Small intestine (tissue), 7 donors: ENCODE measurements around the gene OTOS. TPM values are rescaled to one million over a fixed set of nuclear protein-coding genes. Genes with fewer than 3 reads are reported as not detected.

Source experiments
- DNase-seq, 2 donors: peaks; one replicate each; pipeline versions ENCODE4 v3.0.0 to v3.0.0-alpha.2; 2013
- FAIRE-seq: peaks from 2 replicates; lab custom pipeline; 2012; peaks lifted over from hg19 to GRCh38; lab: Jason Lieb, UNC
- H3K27ac ChIP-seq, 3 donors: one replicate each; pipeline ENCODE4 v1.5.1; 2013; ENCODE audit warnings: low read length in 2 of 3, mild to moderate bottlenecking in 2 of 3, control low read depth in 1 of 3, inconsistent platforms in 1 of 3, low read depth in 1 of 3, moderate library complexity in 1 of 3
- H3K27me3 ChIP-seq, 3 donors: one replicate each; pipeline ENCODE4 v1.6.1; 2013; ENCODE audit warnings: low read length in 3 of 3, inconsistent platforms in 1 of 3; ENCODE audit not compliant: control insufficient read depth in 3 of 3, insufficient read depth in 3 of 3
- H3K36me3 ChIP-seq, 3 donors: one replicate each; pipeline ENCODE4 v1.6.1; 2013; ENCODE audit warnings: low read length in 3 of 3, inconsistent platforms in 1 of 3, low read depth in 1 of 3, mild to moderate bottlenecking in 1 of 3, moderate library complexity in 1 of 3; ENCODE audit not compliant: control insufficient read depth in 3 of 3, insufficient read depth in 2 of 3
- H3K4me1 ChIP-seq, 3 donors: one replicate each; pipeline ENCODE4 v1.6.1; 2013; ENCODE audit warnings: low read length in 2 of 3, inconsistent platforms in 1 of 3, low read depth in 1 of 3, mild to moderate bottlenecking in 1 of 3, moderate library complexity in 1 of 3; ENCODE audit not compliant: control insufficient read depth in 3 of 3, insufficient read depth in 2 of 3
- H3K4me3 ChIP-seq, 3 donors: one replicate each; pipeline ENCODE4 v1.5.1; 2013; ENCODE audit warnings: low read length in 3 of 3, control low read depth in 1 of 3, inconsistent platforms in 1 of 3, low read depth in 1 of 3, mild to moderate bottlenecking in 1 of 3, moderate library complexity in 1 of 3
- H3K9me3 ChIP-seq, 2 donors: one replicate each; pipeline ENCODE4 v1.6.1; 2013; ENCODE audit warnings: low read depth in 1 of 2, low read length in 1 of 2; ENCODE audit not compliant: control insufficient read depth in 2 of 2, insufficient read depth in 1 of 2
- WGBS, 3 donors: extraction: QIAGEN DNeasy Blood & Tissue Kit; methylation state at CpG; one replicate each; pipeline ENCODE4 v1.1.7; 2013; 5-methylcytosine and 5-hydroxymethylcytosine counted together
- polyA plus RNA-seq, 4 donors: library from polyadenylated mRNA; stranded (reverse) in 3 of 4; unstranded in 1 of 4; fragments of 200-250 nt in 3 of 4; fragments of 120-200 nt in 1 of 4; gene quantifications; one replicate each; pipeline versions ENCODE4 v1.2.1 to v1.2.3, GENCODE V29; 2013
- donor health status: healthy with polysubstance abuse.
- donor health status: control.
- donor health status: control.
- donor health status: Bipolar disorder and iron deficiency.
- donor health status: healthy.

The OTOS gene
- polyA plus RNA-seq, 4 donors: not detected

- Histone ChIP-seq H3K9me3 (no peaks in the 10 kb centered on the region), H3K36me3 (no peaks in the 10 kb centered on the region), H3K4me1 (no peaks in the 10 kb centered on the region), H3K27me3 (no peaks in the 10 kb centered on the region), H3K4me3 (no peak overlapping the region), H3K27ac (no peak overlapping the region)
- 73 to 87% (median 81%) methylated on average over 20 to 21 of the region's 21 CpGs for WGBS, 3 donors
- no peak for DNase-seq
- no peak for FAIRE-seq
These were observed 18.9 kb upstream of the OTOS start for GRCh38 chr2:240159251-240159839.

- 88 to 92% (median 90%) methylated on average over 5 of the region's 5 CpGs for WGBS, 3 donors
These were observed 16.7 kb upstream of the OTOS start for GRCh38 chr2:240157147-240157470.

GRCh38 chr2:240156435-240157146, 16.1 kb upstream of the OTOS start:
- WGBS, 3 donors: 78 to 83% (median 81%) methylated on average over 29 of the region's 29 CpGs
- Histone ChIP-seq H3K36me3 (no peaks in the 10 kb centered on the region), H3K9me3 (no peaks in the 10 kb centered on the region), H3K4me1 (no peaks in the 10 kb centered on the region), H3K27me3 (peaks cover 0 to 3% (median 0%) of the 10 kb centered on the region in 3 donors), H3K4me3 (no peak overlapping the region), H3K27ac (no peak overlapping the region)
- no peak for DNase-seq
- FAIRE-seq: no peak

More at GRCh38 chr2:240157147-240157470, 16.7 kb upstream of the OTOS start:
- FAIRE-seq (no peak), DNase-seq (no peak)
- H3K36me3 ChIP-seq: no peaks in the 10 kb centered on the region
- no peak overlapping the region for H3K4me3 ChIP-seq
- no peaks in the 10 kb centered on the region for H3K9me3 ChIP-seq
- no peaks in the 10 kb centered on the region for H3K4me1 ChIP-seq
- peaks cover 0 to 3% (median 0%) of the 10 kb centered on the region in 3 donors for H3K27me3 ChIP-seq
- no peak overlapping the region for H3K27ac ChIP-seq

GRCh38 chr2:240155745-240156390, 15.4 kb upstream of the OTOS start:
- WGBS, 3 donors: 76 to 80% (median 77%) methylated on average over 13 of the region's 13 CpGs
- Histone ChIP-seq H3K4me3 (no peak overlapping the region), H3K27ac (no peak overlapping the region), H3K27me3 (peaks cover 0 to 3% (median 2%) of the 10 kb centered on the region in 3 donors), H3K9me3 (no peaks in the 10 kb centered on the region), H3K4me1 (no peaks in the 10 kb centered on the region), H3K36me3 (no peaks in the 10 kb centered on the region)
- FAIRE-seq: no peak
- DNase-seq: no peak

GRCh38 chr2:240155048-240155744, 14.7 kb upstream of the OTOS start:
- Histone ChIP-seq H3K4me3 (no peak overlapping the region), H3K36me3 (no peaks in the 10 kb centered on the region), H3K9me3 (no peaks in the 10 kb centered on the region), H3K4me1 (no peaks in the 10 kb centered on the region), H3K27ac (no peak overlapping the region), H3K27me3 (peaks cover 0 to 3% (median 2%) of the 10 kb centered on the region in 3 donors)
- FAIRE-seq (no peak), DNase-seq (no peak)
- 74 to 76% (median 74%) methylated on average over 17 of the region's 17 CpGs for WGBS, 3 donors

GRCh38 chr2:240154606-240155005, 14.1 kb upstream of the OTOS start:
- H3K9me3 ChIP-seq: no peaks in the 10 kb centered on the region
- WGBS, 3 donors: 85 to 89% (median 86%) methylated on average over 7 to 8 of the region's 8 CpGs
- no peak for DNase-seq

GRCh38 chr2:240153418-240153817, 13.0 kb upstream of the OTOS start:
- WGBS, 3 donors: 80 to 90% (median 84%) methylated on average over 3 of the region's 3 CpGs
- FAIRE-seq (no peak), DNase-seq (no peak)
- Histone ChIP-seq H3K9me3 (no peaks in the 10 kb centered on the region), H3K27ac (no peak overlapping the region), H3K4me3 (no peak overlapping the region), H3K36me3 (no peaks in the 10 kb centered on the region), H3K27me3 (peaks cover 0 to 3% (median 2%) of the 10 kb centered on the region in 3 donors), H3K4me1 (no peaks in the 10 kb centered on the region)

More at GRCh38 chr2:240154606-240155005, 14.1 kb upstream of the OTOS start:
- Histone ChIP-seq H3K4me3 (no peak overlapping the region), H3K27ac (no peak overlapping the region), H3K27me3 (peaks cover 0 to 3% (median 2%) of the 10 kb centered on the region in 3 donors), H3K36me3 (no peaks in the 10 kb centered on the region), H3K4me1 (no peaks in the 10 kb centered on the region)
- no peak for FAIRE-seq

GRCh38 chr2:240151477-240152031, 11.1 kb upstream of the OTOS start:
- Histone ChIP-seq H3K36me3 (no peaks in the 10 kb centered on the region), H3K27me3 (peaks cover 0 to 3% (median 2%) of the 10 kb centered on the region in 3 donors), H3K9me3 (no peaks in the 10 kb centered on the region), H3K4me1 (no peaks in the 10 kb centered on the region), H3K4me3 (no peak overlapping the region), H3K27ac (no peak overlapping the region)
- no peak for DNase-seq
- FAIRE-seq: no peak
- WGBS, 3 donors: 47 to 61% (median 56%) methylated on average over 15 of the region's 15 CpGs
